OCI-LY7 (cell line): ENCODE measurements around the gene TMEM14C.

Experiments
- EZH2phosphoT487 ChIP-seq: fragments of 200-600 bp; sonication (generic); IDR thresholded peaks from 2 replicates; pipeline ENCODE4 v1.6.1; 2018; ENCODE audit warnings: low read depth, borderline replicate concordance, mild to moderate bottlenecking, mixed run types, antibody characterized with exemption, low read length, moderate library complexity, mixed read lengths
- TF ChIP-seq, protein P1 (sequence below): fragments of 200-600 bp; sonication (generic); conservative IDR thresholded peaks from 2 replicates; pipeline ENCODE4 v1.5.1; 2014; ENCODE audit warnings: mild to moderate bottlenecking, antibody characterized with exemption, low read length, moderate library complexity, mixed read lengths

DNA sequence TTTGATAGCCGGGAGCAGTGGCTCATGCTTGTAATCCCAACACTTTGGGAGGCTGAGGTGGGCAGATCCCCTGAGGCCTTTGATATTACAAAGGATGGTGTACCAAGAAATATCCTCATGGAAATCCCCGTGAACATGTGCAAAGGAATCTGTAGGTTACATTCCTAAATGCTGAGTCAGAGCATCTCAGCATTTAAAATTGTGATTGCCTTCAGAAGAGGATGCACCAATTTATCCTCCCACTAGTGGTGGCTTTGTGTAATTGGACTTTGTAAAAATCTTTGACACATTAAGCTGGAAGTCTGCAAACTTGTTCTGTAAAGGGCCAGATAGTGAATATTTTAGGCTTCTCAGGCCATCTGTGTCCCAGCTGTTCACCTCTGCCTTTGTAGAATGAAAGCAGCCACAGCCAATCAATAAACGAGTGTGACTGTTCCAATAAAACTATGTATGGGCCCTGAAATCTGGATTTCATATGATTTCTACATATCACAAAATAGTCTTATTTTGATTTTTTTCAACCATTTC lies 36.5 kb downstream of the TMEM14C start:
- TF ChIP-seq, protein P1, sequence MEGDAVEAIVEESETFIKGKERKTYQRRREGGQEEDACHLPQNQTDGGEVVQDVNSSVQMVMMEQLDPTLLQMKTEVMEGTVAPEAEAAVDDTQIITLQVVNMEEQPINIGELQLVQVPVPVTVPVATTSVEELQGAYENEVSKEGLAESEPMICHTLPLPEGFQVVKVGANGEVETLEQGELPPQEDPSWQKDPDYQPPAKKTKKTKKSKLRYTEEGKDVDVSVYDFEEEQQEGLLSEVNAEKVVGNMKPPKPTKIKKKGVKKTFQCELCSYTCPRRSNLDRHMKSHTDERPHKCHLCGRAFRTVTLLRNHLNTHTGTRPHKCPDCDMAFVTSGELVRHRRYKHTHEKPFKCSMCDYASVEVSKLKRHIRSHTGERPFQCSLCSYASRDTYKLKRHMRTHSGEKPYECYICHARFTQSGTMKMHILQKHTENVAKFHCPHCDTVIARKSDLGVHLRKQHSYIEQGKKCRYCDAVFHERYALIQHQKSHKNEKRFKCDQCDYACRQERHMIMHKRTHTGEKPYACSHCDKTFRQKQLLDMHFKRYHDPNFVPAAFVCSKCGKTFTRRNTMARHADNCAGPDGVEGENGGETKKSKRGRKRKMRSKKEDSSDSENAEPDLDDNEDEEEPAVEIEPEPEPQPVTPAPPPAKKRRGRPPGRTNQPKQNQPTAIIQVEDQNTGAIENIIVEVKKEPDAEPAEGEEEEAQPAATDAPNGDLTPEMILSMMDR: peak; percentile 81
- TF ChIP-seq EZH2phosphoT487: no peak
